ENCODE measurements around the gene GPN2. TPM values are rescaled to one million over a fixed set of nuclear protein-coding genes. Genes with fewer than 3 reads are reported as not detected.

Gene GPN2
- total and polyA plus RNA-seq, 9 of the 15 experiments (the other 6 are each of a cell fraction or from before 2014, with no cell fraction given) = 9.9 to 58.8 (median 20.4) TPM

GRCh38 chr1:26921540-26922430 lies 31.7 kb upstream of the GPN2 start, which contains the start of gene NUDC (continued):
- TF ChIP-seq MEF2D (tag; conservative IDR thresholded peaks at IDR 0.05; ENCODE audit: low read depth) (0 out of 2 replicates have a peak, but pooled peaks have one; percentile 31), CBX1 (IDR thresholded peaks at IDR 0.05; ENCODE audit: low read depth) (peak; percentile 53; the same call in 1 of the 2 replicates), ZNF717 (CRISPR knock-in tag; IDR thresholded peaks at IDR 0.05) (no peak), RNF2 (IDR thresholded peaks at IDR 0.05) (peak; percentile 66; the same call in 1 of the 2 replicates), ZNF146 (CRISPR knock-in tag; IDR thresholded peaks at IDR 0.05; ENCODE audit: unreplicated experiment) (peak; percentile 18), ZBTB1 (CRISPR knock-in tag; IDR thresholded peaks at IDR 0.05; ENCODE audit: borderline replicate concordance, low read depth) (peak; percentile 22; the same call in 1 of the 2 replicates), RB1 (IDR thresholded peaks at IDR 0.05; ENCODE audit: low read depth) (peak; percentile 82), ZFX (CRISPR knock-in tag; IDR thresholded peaks at IDR 0.05) (peak; percentile 96), ARID3B (CRISPR knock-in tag; IDR thresholded peaks at IDR 0.05; ENCODE audit: borderline replicate concordance) (0 out of 2 replicates have a peak, but pooled peaks have one; percentile 46), ZNF197 (CRISPR knock-in tag; IDR thresholded peaks at IDR 0.05; ENCODE audit: low read depth) (no peak), SRSF3 (IDR thresholded peaks at IDR 0.05; ENCODE audit: insufficient read depth, low read length) (no peak), POLR2B (IDR thresholded peaks at IDR 0.05; ENCODE audit: low read depth, partially characterized antibody) (peak; percentile 93), ELF4 (CRISPR knock-in tag; IDR thresholded peaks at IDR 0.05) (0 out of 2 replicates have a peak, but pooled peaks have one; percentile 10), MTA3 (IDR thresholded peaks at IDR 0.05; ENCODE audit: borderline replicate concordance) (peak; percentile 81; the same call in 1 of the 2 replicates), SOX6 (IDR thresholded peaks at IDR 0.05) (no peak), PHF8 (IDR thresholded peaks at IDR 0.05; ENCODE audit: borderline replicate concordance, low read length) (peak; percentile 95; the same call in 1 of the 2 replicates), BMI1 (IDR thresholded peaks at IDR 0.05; ENCODE audit: low read length) (0 out of 2 replicates have a peak, but pooled peaks have one; percentile 71), SMAD1 (IDR thresholded peaks at IDR 0.05; ENCODE audit: low read depth, low read length, partially characterized antibody) (peak; percentile 33), RBM25 (IDR thresholded peaks at IDR 0.05; ENCODE audit: low read depth, low read length, severe bottlenecking) (peak; percentile 90), KLF16 (IDR thresholded peaks at IDR 0.05) (no peak), ZNF79 (CRISPR knock-in tag; IDR thresholded peaks at IDR 0.05; ENCODE audit: low read depth) (no peak), SIN3B (IDR thresholded peaks at IDR 0.05; ENCODE audit: low read depth) (peak; percentile 86), POLR2G (IDR thresholded peaks at IDR 0.05; ENCODE audit: low read depth, low read length) (peak; percentile 97), ZNF444 (CRISPR knock-in tag; IDR thresholded peaks at IDR 0.05) (no peak)
- TF ChIP-seq, protein P1, sequence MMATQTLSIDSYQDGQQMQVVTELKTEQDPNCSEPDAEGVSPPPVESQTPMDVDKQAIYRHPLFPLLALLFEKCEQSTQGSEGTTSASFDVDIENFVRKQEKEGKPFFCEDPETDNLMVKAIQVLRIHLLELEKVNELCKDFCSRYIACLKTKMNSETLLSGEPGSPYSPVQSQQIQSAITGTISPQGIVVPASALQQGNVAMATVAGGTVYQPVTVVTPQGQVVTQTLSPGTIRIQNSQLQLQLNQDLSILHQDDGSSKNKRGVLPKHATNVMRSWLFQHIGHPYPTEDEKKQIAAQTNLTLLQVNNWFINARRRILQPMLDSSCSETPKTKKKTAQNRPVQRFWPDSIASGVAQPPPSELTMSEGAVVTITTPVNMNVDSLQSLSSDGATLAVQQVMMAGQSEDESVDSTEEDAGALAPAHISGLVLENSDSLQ (IDR thresholded peaks at IDR 0.05) = peak; percentile 98
- TF ChIP-seq, protein P2, sequence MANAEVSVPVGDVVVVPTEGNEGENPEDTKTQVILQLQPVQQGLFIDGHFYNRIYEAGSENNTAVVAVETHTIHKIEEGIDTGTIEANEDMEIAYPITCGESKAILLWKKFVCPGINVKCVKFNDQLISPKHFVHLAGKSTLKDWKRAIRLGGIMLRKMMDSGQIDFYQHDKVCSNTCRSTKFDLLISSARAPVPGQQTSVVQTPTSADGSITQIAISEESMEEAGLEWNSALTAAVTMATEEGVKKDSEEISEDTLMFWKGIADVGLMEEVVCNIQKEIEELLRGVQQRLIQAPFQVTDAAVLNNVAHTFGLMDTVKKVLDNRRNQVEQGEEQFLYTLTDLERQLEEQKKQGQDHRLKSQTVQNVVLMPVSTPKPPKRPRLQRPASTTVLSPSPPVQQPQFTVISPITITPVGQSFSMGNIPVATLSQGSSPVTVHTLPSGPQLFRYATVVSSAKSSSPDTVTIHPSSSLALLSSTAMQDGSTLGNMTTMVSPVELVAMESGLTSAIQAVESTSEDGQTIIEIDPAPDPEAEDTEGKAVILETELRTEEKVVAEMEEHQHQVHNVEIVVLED (CRISPR knock-in tag; IDR thresholded peaks at IDR 0.05) = peak; percentile 68

Data from K562 (cell line).